ENCODE results near the gene TMEM232. TPM values are rescaled to one million over a fixed set of nuclear protein-coding genes. Genes with fewer than 3 reads are reported as not detected.
"Not testable (repeated sequence)": the region's sequence is repeated elsewhere in the genome, so short reads cannot be mapped to it uniquely, and the experiment has no call there.

The TMEM232 gene
- polyA plus RNA-seq, 1 donor (not counting 4 experiments of a cell fraction or from before 2014, with no cell fraction given): 1.00 TPM

GRCh38 chr5:110734101-110734500, 7.6 kb upstream of the TMEM232 start:
- Histone ChIP-seq H3K9me3 (ENCODE audit: control insufficient read depth, low read depth, low read length) (no peaks in the 10 kb centered on the region), H3K4me3 (ENCODE audit: control insufficient read depth in 2 of 3, extremely low read depth in 1 of 3, insufficient read depth in 2 of 3, low read depth in 1 of 3, low read length in 3 of 3) (no peak overlapping the region), H4K20me1 (ENCODE audit: control insufficient read depth, extremely low read depth, insufficient read depth, low read length) (no peaks in the 10 kb centered on the region), H3K4me2 (ENCODE audit: control insufficient read depth, extremely low read depth, insufficient read depth, low read depth, low read length) (no peak overlapping the region), H2AFZ (ENCODE audit: control insufficient read depth, low read length) (no peak overlapping the region), H3K27ac (ENCODE audit: control insufficient read depth, insufficient read depth, low read length) (no peak overlapping the region), H3K79me2 (ENCODE audit: control insufficient read depth, insufficient read depth, low read length) (peaks cover 1% of the 10 kb centered on the region), H3K36me3 (ENCODE audit: control insufficient read depth in 2 of 2, extremely low read depth in 1 of 2, insufficient read depth in 2 of 2, low read length in 2 of 2) (no peaks in the 10 kb centered on the region), H3K9me1 (ENCODE audit: control insufficient read depth, extremely low read depth, insufficient read depth, low read length) (no peaks in the 10 kb centered on the region), H3K9ac (ENCODE audit: control insufficient read depth, extremely low read depth, insufficient read depth, low read length) (no peak overlapping the region), H3K27me3 (ENCODE audit: control insufficient read depth, extremely low read depth, insufficient read depth, low read length) (no peaks in the 10 kb centered on the region), H3K4me1 (ENCODE audit: control insufficient read depth, extremely low read depth, insufficient read depth, low read length) (peaks cover 3% of the 10 kb centered on the region)
- dilution Hi-C loops (cut with MboI; ENCODE audit: extremely low pct_ligation_motif_present, low sequenced_read_pairs): no loop called here
- FAIRE-seq: no peak
- TF ChIP-seq EZH2 (IDR thresholded peaks at IDR 0.05; ENCODE audit: low read length) (no peak), CTCF (optimal IDR thresholded peaks at IDR 0.05 in 1 of 3, IDR thresholded peaks at IDR 0.05 in 1 of 3, conservative IDR thresholded peaks at IDR 0.05 in 1 of 3; ENCODE audit: extremely low read depth in 1 of 3, insufficient read depth in 2 of 3, low read length in 3 of 3) (no peak)
- DNase-seq (ENCODE audit: low read depth, low spot score): no peak

GRCh38 chr5:110731499-110731898, 5.0 kb upstream of the TMEM232 start:
- H3K27ac ChIP-seq (ENCODE audit: control insufficient read depth, insufficient read depth, low read length); H4K20me1 ChIP-seq (ENCODE audit: control insufficient read depth, extremely low read depth, insufficient read depth, low read length); H3K9me1 ChIP-seq (ENCODE audit: control insufficient read depth, extremely low read depth, insufficient read depth, low read length); H3K9ac ChIP-seq (ENCODE audit: control insufficient read depth, extremely low read depth, insufficient read depth, low read length); H3K4me1 ChIP-seq (ENCODE audit: control insufficient read depth, extremely low read depth, insufficient read depth, low read length); H3K9me3 ChIP-seq (ENCODE audit: control insufficient read depth, low read depth, low read length); H3K27me3 ChIP-seq (ENCODE audit: control insufficient read depth, extremely low read depth, insufficient read depth, low read length); DNase-seq (ENCODE audit: low read depth, low spot score); FAIRE-seq; H3K4me3 ChIP-seq (ENCODE audit: control insufficient read depth in 2 of 3, extremely low read depth in 1 of 3, insufficient read depth in 2 of 3, low read depth in 1 of 3, low read length in 3 of 3); H3K4me2 ChIP-seq (ENCODE audit: control insufficient read depth, extremely low read depth, insufficient read depth, low read depth, low read length); H3K79me2 ChIP-seq (ENCODE audit: control insufficient read depth, insufficient read depth, low read length); H3K36me3 ChIP-seq (ENCODE audit: control insufficient read depth in 2 of 2, extremely low read depth in 1 of 2, insufficient read depth in 2 of 2, low read length in 2 of 2); dilution Hi-C loops (cut with MboI; ENCODE audit: extremely low pct_ligation_motif_present, low sequenced_read_pairs); H2AFZ ChIP-seq (ENCODE audit: control insufficient read depth, low read length): not testable (repeated sequence)

- Histone ChIP-seq H2AFZ (ENCODE audit: control insufficient read depth, low read length) (peak overlapping the region; percentile 88), H3K27me3 (ENCODE audit: control insufficient read depth, extremely low read depth, insufficient read depth, low read length) (no peaks in the 10 kb centered on the region), H3K4me3 (ENCODE audit: control insufficient read depth in 2 of 3, extremely low read depth in 1 of 3, insufficient read depth in 2 of 3, low read depth in 1 of 3, low read length in 3 of 3) (peak overlapping the region; percentile 41 to 82 (median 62)), H3K9me3 (ENCODE audit: control insufficient read depth, low read depth, low read length) (no peaks in the 10 kb centered on the region), H3K4me2 (ENCODE audit: control insufficient read depth, extremely low read depth, insufficient read depth, low read depth, low read length) (peak overlapping the region; percentile 96), H3K79me2 (ENCODE audit: control insufficient read depth, insufficient read depth, low read length) (no peaks in the 10 kb centered on the region), H3K36me3 (ENCODE audit: control insufficient read depth in 2 of 2, extremely low read depth in 1 of 2, insufficient read depth in 2 of 2, low read length in 2 of 2) (no peaks in the 10 kb centered on the region), H3K9me1 (ENCODE audit: control insufficient read depth, extremely low read depth, insufficient read depth, low read length) (no peaks in the 10 kb centered on the region), H3K4me1 (ENCODE audit: control insufficient read depth, extremely low read depth, insufficient read depth, low read length) (no peaks in the 10 kb centered on the region), H3K27ac (ENCODE audit: control insufficient read depth, insufficient read depth, low read length) (no peak overlapping the region), H4K20me1 (ENCODE audit: control insufficient read depth, extremely low read depth, insufficient read depth, low read length) (no peaks in the 10 kb centered on the region), H3K9ac (ENCODE audit: control insufficient read depth, extremely low read depth, insufficient read depth, low read length) (no peak overlapping the region)
- no peak for DNase-seq (ENCODE audit: low read depth, low spot score)
- TF ChIP-seq EZH2 (IDR thresholded peaks at IDR 0.05; ENCODE audit: low read length) (no peak), CTCF (optimal IDR thresholded peaks at IDR 0.05 in 1 of 3, IDR thresholded peaks at IDR 0.05 in 1 of 3, conservative IDR thresholded peaks at IDR 0.05 in 1 of 3; ENCODE audit: extremely low read depth in 1 of 3, insufficient read depth in 2 of 3, low read length in 3 of 3) (no peak)
- dilution Hi-C loops (cut with MboI; ENCODE audit: extremely low pct_ligation_motif_present, low sequenced_read_pairs): no loop called here
- FAIRE-seq: no peak
Observed at GRCh38 chr5:110727025-110727314, 499 bp upstream of the TMEM232 start.

Measured in keratinocyte (primary cell).